ENCODE measurements around the gene PHF21A. TPM values are rescaled to one million over a fixed set of nuclear protein-coding genes. Genes with fewer than 3 reads are reported as not detected.
A peak's percentile ranks its signal among the peaks of the same experiment; 100 is the strongest.

The PHF21A gene
- total RNA-seq, 1 experiment from 2014 or later: 51.7 TPM

- Histone ChIP-seq H3K9ac (ENCODE audit: low read length) (no peak overlapping the region), H3K9me3 (ENCODE audit: low read length) (no peaks in the 10 kb centered on the region), H3K4me2 (ENCODE audit: low read depth, low read length, poor library complexity, severe bottlenecking) (no peak overlapping the region), H3K79me2 (ENCODE audit: low read length) (peaks cover 88% of the 10 kb centered on the region), H4K20me1 (ENCODE audit: insufficient read depth, low read depth, low read length) (no peaks in the 10 kb centered on the region), H2AFZ (ENCODE audit: low read length) (no peak overlapping the region), H3K27ac (ENCODE audit: low read length) (peak overlapping the region; percentile 44), H3K4me1 (ENCODE audit: low read length) (peaks cover 66% of the 10 kb centered on the region), H3K27me3 (ENCODE audit: low read length) (no peaks in the 10 kb centered on the region), H3K4me3 (ENCODE audit: low read length) (no peak overlapping the region), H3K36me3 (ENCODE audit: insufficient read depth, low read length) (no peaks in the 10 kb centered on the region), H3K9me2 (replicated peaks; ENCODE audit: insufficient read depth, low read length) (no peaks in the 10 kb centered on the region)
- DNase-seq: no peak
Measured at GRCh38 chr11:46038529-46038928, 82.7 kb downstream of the PHF21A start.

GRCh38 chr11:46036969-46037368 lies 84.3 kb downstream of the PHF21A start:
- H4K20me1 ChIP-seq (ENCODE audit: insufficient read depth, low read depth, low read length): no peaks in the 10 kb centered on the region
- H3K9me3 ChIP-seq (ENCODE audit: low read length): no peaks in the 10 kb centered on the region
- no peak overlapping the region for H2AFZ ChIP-seq (ENCODE audit: low read length)
- no peaks in the 10 kb centered on the region for H3K9me2 ChIP-seq (replicated peaks; ENCODE audit: insufficient read depth, low read length)
- no peaks in the 10 kb centered on the region for H3K27me3 ChIP-seq (ENCODE audit: low read length)
- no peak for DNase-seq
- H3K4me3 ChIP-seq (ENCODE audit: low read length): no peak overlapping the region
- H3K79me2 ChIP-seq (ENCODE audit: low read length): peaks cover 86% of the 10 kb centered on the region
- H3K27ac ChIP-seq (ENCODE audit: low read length): no peak overlapping the region
- no peak overlapping the region for H3K9ac ChIP-seq (ENCODE audit: low read length)
- no peak overlapping the region for H3K4me2 ChIP-seq (ENCODE audit: low read depth, low read length, poor library complexity, severe bottlenecking)
- H3K36me3 ChIP-seq (ENCODE audit: insufficient read depth, low read length): no peaks in the 10 kb centered on the region
- H3K4me1 ChIP-seq (ENCODE audit: low read length): peaks cover 66% of the 10 kb centered on the region

- no peaks in the 10 kb centered on the region for H3K9me2 ChIP-seq (replicated peaks; ENCODE audit: insufficient read depth, low read length)
- peaks cover 57% of the 10 kb centered on the region for H3K4me1 ChIP-seq (ENCODE audit: low read length)
- peak overlapping the region; percentile 8; the same call in 1 of the 2 replicates for H3K27ac ChIP-seq (ENCODE audit: low read length)
- H3K9me3 ChIP-seq (ENCODE audit: low read length): no peaks in the 10 kb centered on the region
- no peaks in the 10 kb centered on the region for H4K20me1 ChIP-seq (ENCODE audit: insufficient read depth, low read depth, low read length)
- no peak overlapping the region for H2AFZ ChIP-seq (ENCODE audit: low read length)
- H3K36me3 ChIP-seq (ENCODE audit: insufficient read depth, low read length): no peaks in the 10 kb centered on the region
- DNase-seq: no peak
- no peak overlapping the region for H3K4me3 ChIP-seq (ENCODE audit: low read length)
- H3K9ac ChIP-seq (ENCODE audit: low read length): no peak overlapping the region
- no peaks in the 10 kb centered on the region for H3K27me3 ChIP-seq (ENCODE audit: low read length)
- H3K4me2 ChIP-seq (ENCODE audit: low read depth, low read length, poor library complexity, severe bottlenecking): no peak overlapping the region
- H3K79me2 ChIP-seq (ENCODE audit: low read length): peaks cover 87% of the 10 kb centered on the region
Measured at GRCh38 chr11:46036009-46036408, 85.2 kb downstream of the PHF21A start.

- H3K4me3 ChIP-seq (ENCODE audit: low read length): no peak overlapping the region
- H3K79me2 ChIP-seq (ENCODE audit: low read length): peaks cover 84% of the 10 kb centered on the region
- no peak overlapping the region for H2AFZ ChIP-seq (ENCODE audit: low read length)
- no peak overlapping the region for H3K27ac ChIP-seq (ENCODE audit: low read length)
- no peaks in the 10 kb centered on the region for H3K36me3 ChIP-seq (ENCODE audit: insufficient read depth, low read length)
- no peaks in the 10 kb centered on the region for H3K9me3 ChIP-seq (ENCODE audit: low read length)
- no peak for DNase-seq
- no peaks in the 10 kb centered on the region for H4K20me1 ChIP-seq (ENCODE audit: insufficient read depth, low read depth, low read length)
- H3K9ac ChIP-seq (ENCODE audit: low read length): no peak overlapping the region
- H3K4me2 ChIP-seq (ENCODE audit: low read depth, low read length, poor library complexity, severe bottlenecking): no peak overlapping the region
- H3K27me3 ChIP-seq (ENCODE audit: low read length): no peaks in the 10 kb centered on the region
- no peaks in the 10 kb centered on the region for H3K9me2 ChIP-seq (replicated peaks; ENCODE audit: insufficient read depth, low read length)
- H3K4me1 ChIP-seq (ENCODE audit: low read length): peaks cover 37% of the 10 kb centered on the region
Measured at GRCh38 chr11:46034041-46034440, 87.2 kb downstream of the PHF21A start.

GRCh38 chr11:46026606-46027293 lies 94.5 kb downstream of the PHF21A start:
- Histone ChIP-seq H3K27me3 (ENCODE audit: low read length) (no peaks in the 10 kb centered on the region), H3K4me2 (ENCODE audit: low read depth, low read length, poor library complexity, severe bottlenecking) (no peak overlapping the region), H3K79me2 (ENCODE audit: low read length) (peaks cover 71% of the 10 kb centered on the region), H3K27ac (ENCODE audit: low read length) (no peak overlapping the region), H2AFZ (ENCODE audit: low read length) (no peak overlapping the region), H3K36me3 (ENCODE audit: insufficient read depth, low read length) (no peaks in the 10 kb centered on the region), H3K9me2 (replicated peaks; ENCODE audit: insufficient read depth, low read length) (no peaks in the 10 kb centered on the region), H3K4me3 (ENCODE audit: low read length) (no peak overlapping the region), H4K20me1 (ENCODE audit: insufficient read depth, low read depth, low read length) (no peaks in the 10 kb centered on the region), H3K9ac (ENCODE audit: low read length) (no peak overlapping the region), H3K9me3 (ENCODE audit: low read length) (no peaks in the 10 kb centered on the region), H3K4me1 (ENCODE audit: low read length) (peaks cover 22% of the 10 kb centered on the region)
- DNase-seq: no peak

- H4K20me1 ChIP-seq (ENCODE audit: insufficient read depth, low read depth, low read length): no peaks in the 10 kb centered on the region
- no peak overlapping the region for H3K4me3 ChIP-seq (ENCODE audit: low read length)
- H3K4me2 ChIP-seq (ENCODE audit: low read depth, low read length, poor library complexity, severe bottlenecking): no peak overlapping the region
- no peaks in the 10 kb centered on the region for H3K9me3 ChIP-seq (ENCODE audit: low read length)
- DNase-seq: no peak
- no peaks in the 10 kb centered on the region for H3K27me3 ChIP-seq (ENCODE audit: low read length)
- no peak overlapping the region for H2AFZ ChIP-seq (ENCODE audit: low read length)
- H3K4me1 ChIP-seq (ENCODE audit: low read length): no peaks in the 10 kb centered on the region
- no peak overlapping the region for H3K27ac ChIP-seq (ENCODE audit: low read length)
- H3K79me2 ChIP-seq (ENCODE audit: low read length): peaks cover 70% of the 10 kb centered on the region
- no peak overlapping the region for H3K9ac ChIP-seq (ENCODE audit: low read length)
- H3K9me2 ChIP-seq (replicated peaks; ENCODE audit: insufficient read depth, low read length): no peaks in the 10 kb centered on the region
- no peaks in the 10 kb centered on the region for H3K36me3 ChIP-seq (ENCODE audit: insufficient read depth, low read length)
Measured at GRCh38 chr11:46020084-46020599, 101.1 kb downstream of the PHF21A start.

- no peaks in the 10 kb centered on the region for H4K20me1 ChIP-seq (ENCODE audit: insufficient read depth, low read depth, low read length)
- DNase-seq: no peak
Measured at GRCh38 chr11:46018651-46019050, 102.6 kb downstream of the PHF21A start.

GRCh38 chr11:46017341-46017740 lies 103.9 kb downstream of the PHF21A start:
- Histone ChIP-seq H3K9ac (ENCODE audit: low read length) (no peak overlapping the region), H3K4me1 (ENCODE audit: low read length) (peaks cover 3% of the 10 kb centered on the region; the same call in 1 of the 2 replicates), H3K9me3 (ENCODE audit: low read length) (no peaks in the 10 kb centered on the region), H4K20me1 (ENCODE audit: insufficient read depth, low read depth, low read length) (no peaks in the 10 kb centered on the region), H3K36me3 (ENCODE audit: insufficient read depth, low read length) (no peaks in the 10 kb centered on the region), H2AFZ (ENCODE audit: low read length) (no peak overlapping the region), H3K79me2 (ENCODE audit: low read length) (peaks cover 78% of the 10 kb centered on the region), H3K4me2 (ENCODE audit: low read depth, low read length, poor library complexity, severe bottlenecking) (no peak overlapping the region), H3K27me3 (ENCODE audit: low read length) (no peaks in the 10 kb centered on the region), H3K27ac (ENCODE audit: low read length) (no peak overlapping the region), H3K9me2 (replicated peaks; ENCODE audit: insufficient read depth, low read length) (no peaks in the 10 kb centered on the region), H3K4me3 (ENCODE audit: low read length) (no peak overlapping the region)
- no peak for DNase-seq

More at GRCh38 chr11:46018651-46019050, 102.6 kb downstream of the PHF21A start:
- H3K36me3 ChIP-seq (ENCODE audit: insufficient read depth, low read length): no peaks in the 10 kb centered on the region
- H3K79me2 ChIP-seq (ENCODE audit: low read length): peaks cover 66% of the 10 kb centered on the region
- no peaks in the 10 kb centered on the region for H3K4me1 ChIP-seq (ENCODE audit: low read length)
- H3K4me2 ChIP-seq (ENCODE audit: low read depth, low read length, poor library complexity, severe bottlenecking): no peak overlapping the region
- no peaks in the 10 kb centered on the region for H3K27me3 ChIP-seq (ENCODE audit: low read length)
- H2AFZ ChIP-seq (ENCODE audit: low read length): no peak overlapping the region
- H3K4me3 ChIP-seq (ENCODE audit: low read length): no peak overlapping the region
- H3K9ac ChIP-seq (ENCODE audit: low read length): no peak overlapping the region
- H3K9me3 ChIP-seq (ENCODE audit: low read length): no peaks in the 10 kb centered on the region
- H3K27ac ChIP-seq (ENCODE audit: low read length): no peak overlapping the region
- no peaks in the 10 kb centered on the region for H3K9me2 ChIP-seq (replicated peaks; ENCODE audit: insufficient read depth, low read length)

Measured in Karpas-422 (cell line).